GM12878 (cell line): ENCODE results near the gene PCDHGC5. TPM values are rescaled to one million over a fixed set of nuclear protein-coding genes. Genes with fewer than 3 reads are reported as not detected.

Experiments used
- ATAC-seq: fragments of 200-7000 bp; cut with Tn5 transposase; 3 replicates; pipeline ENCODE4 v1.9.1; 2020; ENCODE audit warnings: mild to moderate bottlenecking, moderate library complexity
- BruUV-seq: library from RNA; stranded (reverse); fragments of 400-500 nt; replicated peaks from 2 replicates; lab custom pipeline; 2021; lab: Mats Ljungman, UMichigan
- CTCF ChIA-PET: fragments of 300-600 bp; sonication (Branson Sonifier 250); formaldehyde crosslinking; extraction: SDS; loops from one replicate; lab custom pipeline; 2021; ENCODE audit warnings: inconsistent platforms; lab: Yijun Ruan, JAX
- POLR2A ChIA-PET: fragments of 350-600 bp; formaldehyde crosslinking; extraction: SDS; loops from one replicate; lab custom pipeline; 2021; ENCODE audit warnings: inconsistent platforms; lab: Charles Lee
- RAD21 ChIA-PET: fragments of 300-600 bp; sonication (Branson Sonifier 250); formaldehyde crosslinking; loops from one replicate; lab custom pipeline; 2023; ENCODE audit warnings: antibody characterized with exemption; ENCODE audit not compliant: unreplicated experiment; lab: Charles Lee
- SMC1A ChIA-PET: fragments of 300-600 bp; sonication (Branson Sonifier 250); formaldehyde crosslinking; loops from one replicate; lab custom pipeline; 2023; ENCODE audit not compliant: unreplicated experiment, uncharacterized antibody; lab: Charles Lee
- DNase-seq: peaks from one replicate; pipeline ENCODE4 v3.0.0-alpha.2; 2011; ENCODE audit warnings: low read depth, low spot score
- FAIRE-seq: peaks from 3 replicates; lab custom pipeline; 2011; peaks lifted over from hg19 to GRCh38; lab: Jason Lieb, UNC
- H2AFZ ChIP-seq: 2 replicates; pipeline ENCODE4 v1.6.0; 2011; ENCODE audit warnings: low read depth, low read length, control low read depth; ENCODE audit not compliant: control insufficient read depth
- H3K27ac ChIP-seq: 2 replicates; pipeline ENCODE4 v1.5.1; 2011; ENCODE audit warnings: control low read depth; ENCODE audit not compliant: control insufficient read depth, insufficient read depth
- H3K27me3 ChIP-seq, 2 experiments: replicated peaks in 1 of 2; 2 replicates each; pipeline versions ENCODE4 v1.6.0 to v1.6.1; 2011; ENCODE audit warnings: low read length in 1 of 2; ENCODE audit not compliant: control insufficient read depth in 2 of 2, insufficient read depth in 2 of 2
- H3K36me3 ChIP-seq, 2 experiments: 2 replicates each; pipeline ENCODE4 v1.5.1; 2011; ENCODE audit warnings: low read length in 1 of 2; ENCODE audit not compliant: control insufficient read depth in 2 of 2, insufficient read depth in 2 of 2
- H3K4me1 ChIP-seq: 2 replicates; pipeline ENCODE4 v1.6.1; 2011; ENCODE audit warnings: mild to moderate bottlenecking, low read length, moderate library complexity, mixed read lengths; ENCODE audit not compliant: control insufficient read depth, insufficient read depth
- H3K4me2 ChIP-seq: 2 replicates; pipeline ENCODE4 v1.6.0; 2011; ENCODE audit warnings: control low read depth; ENCODE audit not compliant: control insufficient read depth, insufficient read depth
- H3K4me3 ChIP-seq: fragments of 200-600 bp; sonication (generic); 2 replicates; pipeline ENCODE4 v1.5.1; 2016
- H3K79me2 ChIP-seq: 2 replicates; pipeline ENCODE4 v1.6.0; 2011; ENCODE audit warnings: low read length; ENCODE audit not compliant: control insufficient read depth, insufficient read depth
- H3K9ac ChIP-seq: 2 replicates; pipeline ENCODE4 v1.8.0; 2011; ENCODE audit warnings: low read length, control low read depth, mixed read lengths; ENCODE audit not compliant: control insufficient read depth, insufficient read depth
- H3K9me3 ChIP-seq: replicated peaks from 3 replicates; pipeline ENCODE4 v1.5.1; 2011; ENCODE audit warnings: mild to moderate bottlenecking, low read length; ENCODE audit not compliant: control insufficient read depth, insufficient read depth
- H4K20me1 ChIP-seq: 2 replicates; pipeline ENCODE4 v1.6.0; 2011; ENCODE audit not compliant: control insufficient read depth, insufficient read depth
- CBFB ChIP-seq: IDR thresholded peaks from 2 replicates; pipeline ENCODE4 v1.6.1; 2016; ENCODE audit warnings: antibody characterized with exemption, low read depth
- CUX1 ChIP-seq: IDR thresholded peaks from 2 replicates; pipeline ENCODE4 v1.6.1; 2012; ENCODE audit warnings: improper control_type of control experiment, low read depth, low read length; ENCODE audit not compliant: insufficient replicate concordance
- DPF2 ChIP-seq: fragments of 450-650 bp; IDR thresholded peaks from 2 replicates; pipeline ENCODE4 v1.6.1; 2017; ENCODE audit warnings: mild to moderate bottlenecking
- EGR1 ChIP-seq, 2 experiments: IDR thresholded peaks; 1 replicate in 1 of 2; 2 replicates in 1 of 2; pipeline ENCODE4 v1.6.1; 2011 to 2012; ENCODE audit warnings: low read depth in 2 of 2, low read length in 2 of 2, borderline replicate concordance in 1 of 2, mild to moderate bottlenecking in 1 of 2, moderate library complexity in 1 of 2
- ETV6 ChIP-seq, 2 experiments: fragments of 450-650 bp in 1 of 2; IDR thresholded peaks in 1 of 2; conservative IDR thresholded peaks in 1 of 2; 2 replicates each; pipeline ENCODE4 v1.6.1; 2014; ENCODE audit warnings: antibody characterized with exemption in 1 of 2, borderline replicate concordance in 1 of 2, low read depth in 1 of 2, mild to moderate bottlenecking in 1 of 2, moderate library complexity in 1 of 2
- FOXM1 ChIP-seq: IDR thresholded peaks from 2 replicates; pipeline ENCODE4 v1.6.1; 2012; ENCODE audit warnings: low read depth, mild to moderate bottlenecking, inconsistent platforms, low read length, moderate library complexity
- MAX ChIP-seq: IDR thresholded peaks from 2 replicates; pipeline ENCODE4 v1.6.1; 2012; ENCODE audit warnings: low read depth, low read length, improper control_type of control experiment
- MEF2A ChIP-seq: IDR thresholded peaks from 2 replicates; pipeline ENCODE4 v1.6.1; 2011; ENCODE audit warnings: low read depth, mild to moderate bottlenecking, low read length, moderate library complexity; ENCODE audit not compliant: insufficient read depth
- MXI1 ChIP-seq: fragments of 150-350 bp; IDR thresholded peaks from 2 replicates; pipeline ENCODE4 v1.6.1; 2011; ENCODE audit warnings: low read depth, mild to moderate bottlenecking, inconsistent platforms, low read length, improper control_type of control experiment
- RUNX3 ChIP-seq: IDR thresholded peaks from 2 replicates; pipeline ENCODE4 v1.6.1; 2012; ENCODE audit warnings: low read length, inconsistent platforms
- SMAD5 ChIP-seq: IDR thresholded peaks from 2 replicates; pipeline ENCODE4 v1.6.1; 2016; ENCODE audit warnings: antibody characterized with exemption, low read depth
- SMC3 ChIP-seq: IDR thresholded peaks from 2 replicates; pipeline ENCODE4 v1.6.1; 2011; ENCODE audit warnings: low read length, improper control_type of control experiment, borderline replicate concordance
- TAF1 ChIP-seq: IDR thresholded peaks from 2 replicates; pipeline ENCODE4 v1.6.1; 2011; ENCODE audit warnings: mild to moderate bottlenecking, low read depth, low read length, borderline replicate concordance
- TCF12 ChIP-seq: IDR thresholded peaks from 2 replicates; pipeline ENCODE4 v1.6.1; 2011; ENCODE audit warnings: low read depth, mild to moderate bottlenecking, low read length
- TCF3 ChIP-seq: IDR thresholded peaks from 2 replicates; pipeline ENCODE4 v1.6.1; 2012; ENCODE audit warnings: low read depth, mild to moderate bottlenecking, low read length, borderline replicate concordance; ENCODE audit not compliant: insufficient read depth
- ZBED1 ChIP-seq: IDR thresholded peaks from 2 replicates; pipeline ENCODE4 v1.6.1; 2016; ENCODE audit warnings: borderline replicate concordance
- ZSCAN29 ChIP-seq: fragments of 450-650 bp; IDR thresholded peaks from 2 replicates; pipeline ENCODE4 v1.6.1; 2017; ENCODE audit warnings: mild to moderate bottlenecking, moderate library complexity
- WGBS: methylation state at CpG from one replicate; pipeline ENCODE4 v1.1.6; 2016; ENCODE audit warnings: low lambda C conversion rate; ENCODE audit not compliant: insufficient replicate concordance, insufficient coverage; ENCODE audit errors: missing lambda C conversion rate; 5-methylcytosine and 5-hydroxymethylcytosine counted together
- in situ Hi-C: fragments of 300-500 bp; cut with MboI; formaldehyde crosslinking; loops from 9 replicates; pipeline ENCODE4 v1.14.3; 2018; ENCODE audit warnings: mixed read lengths
- intact Hi-C: fragments of 100-400 bp; cut with micrococcal nuclease; formaldehyde crosslinking; loops from one replicate; pipeline ENCODE4 v1.14.2; 2022; ENCODE audit not compliant: unreplicated experiment
- polyA plus RNA-seq, 11 experiments: library from polyadenylated mRNA; depleted of rRNA in 4 of 11; unstranded in 6 of 11; stranded (reverse) in 5 of 11; fragments of >200 nt; fragmentation: Nextera tagmentation in 4 of 11; fragmentation: Illumina TruSeq in 1 of 11; extraction: Ambion mirVana in 4 of 11; extraction: Trizol in 1 of 11; gene quantifications; 1 replicate in 1 of 11; 2 replicates in 10 of 11; pipeline versions ENCODE4 v1.2.1 to v1.2.3, GENCODE V29; 2011 to 2016; ENCODE audit warnings: inconsistent platforms in 2 of 11, missing spikeins in 2 of 11, low read depth in 1 of 11
- total RNA-seq, 4 experiments: library from RNA; depleted of rRNA in 3 of 4; stranded (reverse); fragments of >200 nt in 3 of 4; fragmentation: Illumina TruSeq in 1 of 4; extraction: Trizol in 1 of 4; gene quantifications; 2 replicates each; pipeline versions ENCODE4 v1.2.1 to v1.2.3, GENCODE V29; 2013 to 2021

Gene PCDHGC5
- total and polyA plus RNA-seq, 10 of the 15 experiments (the other 5 are each of a cell fraction or from before 2014, with no cell fraction given), result 0.05 to 0.87 (median 0.18) TPM; not detected in 2

- Histone ChIP-seq H3K9ac (peak overlapping the region; percentile 38), H3K27ac (peak overlapping the region; percentile 90), H4K20me1 (no peaks in the 10 kb centered on the region), H3K4me3 (peak overlapping the region; percentile 65), H3K79me2 (peaks cover 15% of the 10 kb centered on the region), H3K36me3 (peaks cover 0 to 4% of the 10 kb centered on the region in 2 experiments; a peak in 1 of 4 replicates), H2AFZ (0 out of 2 replicates have a peak overlapping the region, but pooled peaks have one; percentile 16), H3K9me3 (no peaks in the 10 kb centered on the region), H3K27me3 (no peaks in the 10 kb centered on the region), H3K4me1 (peaks cover 76% of the 10 kb centered on the region), H3K4me2 (peak overlapping the region; percentile 89)
- ChIA-PET RAD21 (interaction anchor here (0.8 to 11.6 kb wide), 14 partner anchors 14 to 128 kb away, joined by 3 to 109 read pairs (median 4); partner anchors contain the start of genes HDAC3, PCDHGA10, PCDHGA11 and PCDHGC3), CTCF (interaction anchor here (0.9 to 11.9 kb wide), 17 partner anchors 15 to 189 kb away, joined by 3 to 213 read pairs (median 11); partner anchors contain the start of genes DIAPH1, HDAC3, PCDHGA10 and PCDHGA11), SMC1A (interaction anchor here (0.9 to 10.8 kb wide), 15 partner anchors 9 to 139 kb away, joined by 3 to 176 read pairs (median 7); partner anchors contain the start of genes PCDHGA11, PCDHGB3, PCDHGB7 and PCDHGC3), POLR2A (interaction anchor here (0.7 to 2.0 kb wide), 4 partner anchors 15 to 108 kb away, joined by 3 to 5 read pairs (median 4); partner anchors contain the start of gene PCDHGC3)
- no TSS peak for BruUV-seq
- in situ Hi-C loops (no loop called here), intact Hi-C loops (no loop called here)
- no peak for FAIRE-seq
- WGBS, result under 1% methylated on average over 20 of the region's 23 CpGs
- ATAC-seq, result peak; percentile 15
- no peak for DNase-seq
- 0 out of 2 replicates have a peak, but pooled peaks have one; percentile 51 for TF ChIP-seq TCF12
- TF ChIP-seq SMC3, result no peak
- peak; percentile 38; the same call in 1 of the 2 replicates for TF ChIP-seq ZBED1
- TF ChIP-seq EGR1 (IDR thresholded peaks at IDR 0.05; ENCODE audit: borderline replicate concordance in 1 of 2, low read depth in 2 of 2, low read length in 2 of 2), result peak in 1 of 2 experiments; percentile 93; a peak in 2 of 3 replicates
- no peak for TF ChIP-seq MAX
- no peak for TF ChIP-seq ZSCAN29
- no peak for TF ChIP-seq MXI1
- TF ChIP-seq SMAD5, result 0 out of 2 replicates have a peak, but pooled peaks have one; percentile 51
- TF ChIP-seq MEF2A, result 0 out of 2 replicates have a peak, but pooled peaks have one; percentile 13
- TF ChIP-seq ETV6 (conservative IDR thresholded peaks at IDR 0.05 in 1 of 2, IDR thresholded peaks at IDR 0.05 in 1 of 2; ENCODE audit: borderline replicate concordance in 1 of 2, low read depth in 1 of 2), result peak in 1 of 2 experiments; percentile 47; a peak in 1 of 4 replicates
- no peak for TF ChIP-seq CUX1
- peak; percentile 14; the same call in 1 of the 2 replicates for TF ChIP-seq TAF1
- TF ChIP-seq RUNX3, result no peak
- no peak for TF ChIP-seq FOXM1
- peak; percentile 77; the same call in 1 of the 2 replicates for TF ChIP-seq TCF3
- TF ChIP-seq CBFB, result peak; percentile 82; the same call in 1 of the 2 replicates
- peak; percentile 23; the same call in 1 of the 2 replicates for TF ChIP-seq DPF2
Observed at GRCh38 chr5:141508798-141509611, 20.1 kb downstream of the PCDHGC5 start.
